ENCODE results near the gene SVEP1.

GRCh38 chr9:110536822-110537221, 42.7 kb downstream of the SVEP1 start:
- no peak for TF ChIP-seq TAF1 (IDR thresholded peaks at IDR 0.05; ENCODE audit: borderline replicate concordance, insufficient read depth, low read length)
- TF ChIP-seq POLR2AphosphoS5 (IDR thresholded peaks at IDR 0.05; ENCODE audit: low read depth, low read length), result no peak; the same call in 1 of the 2 replicates
- TF ChIP-seq, protein P1, sequence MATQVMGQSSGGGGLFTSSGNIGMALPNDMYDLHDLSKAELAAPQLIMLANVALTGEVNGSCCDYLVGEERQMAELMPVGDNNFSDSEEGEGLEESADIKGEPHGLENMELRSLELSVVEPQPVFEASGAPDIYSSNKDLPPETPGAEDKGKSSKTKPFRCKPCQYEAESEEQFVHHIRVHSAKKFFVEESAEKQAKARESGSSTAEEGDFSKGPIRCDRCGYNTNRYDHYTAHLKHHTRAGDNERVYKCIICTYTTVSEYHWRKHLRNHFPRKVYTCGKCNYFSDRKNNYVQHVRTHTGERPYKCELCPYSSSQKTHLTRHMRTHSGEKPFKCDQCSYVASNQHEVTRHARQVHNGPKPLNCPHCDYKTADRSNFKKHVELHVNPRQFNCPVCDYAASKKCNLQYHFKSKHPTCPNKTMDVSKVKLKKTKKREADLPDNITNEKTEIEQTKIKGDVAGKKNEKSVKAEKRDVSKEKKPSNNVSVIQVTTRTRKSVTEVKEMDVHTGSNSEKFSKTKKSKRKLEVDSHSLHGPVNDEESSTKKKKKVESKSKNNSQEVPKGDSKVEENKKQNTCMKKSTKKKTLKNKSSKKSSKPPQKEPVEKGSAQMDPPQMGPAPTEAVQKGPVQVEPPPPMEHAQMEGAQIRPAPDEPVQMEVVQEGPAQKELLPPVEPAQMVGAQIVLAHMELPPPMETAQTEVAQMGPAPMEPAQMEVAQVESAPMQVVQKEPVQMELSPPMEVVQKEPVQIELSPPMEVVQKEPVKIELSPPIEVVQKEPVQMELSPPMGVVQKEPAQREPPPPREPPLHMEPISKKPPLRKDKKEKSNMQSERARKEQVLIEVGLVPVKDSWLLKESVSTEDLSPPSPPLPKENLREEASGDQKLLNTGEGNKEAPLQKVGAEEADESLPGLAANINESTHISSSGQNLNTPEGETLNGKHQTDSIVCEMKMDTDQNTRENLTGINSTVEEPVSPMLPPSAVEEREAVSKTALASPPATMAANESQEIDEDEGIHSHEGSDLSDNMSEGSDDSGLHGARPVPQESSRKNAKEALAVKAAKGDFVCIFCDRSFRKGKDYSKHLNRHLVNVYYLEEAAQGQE (IDR thresholded peaks at IDR 0.05; ENCODE audit: insufficient read depth in 1 of 2, low read depth in 2 of 2, low read length in 2 of 2), result no peak
- TF ChIP-seq SIN3A (IDR thresholded peaks at IDR 0.05; ENCODE audit: borderline replicate concordance, insufficient read depth, low read length), result no peak
